Activated effector memory CD4-positive, alpha-beta T cell treated with Interleukin-2 at 50 U/mL for 16 hours (primary cell): ENCODE results near the gene CFAP46.
"Not testable (repeated sequence)": the region's sequence is repeated elsewhere in the genome, so short reads cannot be mapped to it uniquely, and the experiment has no call there.

Source experiments
- DNase-seq: peaks from one replicate; pipeline ENCODE4 v3.0.0-alpha.2; 2020

CFAP46 gene

DNA sequence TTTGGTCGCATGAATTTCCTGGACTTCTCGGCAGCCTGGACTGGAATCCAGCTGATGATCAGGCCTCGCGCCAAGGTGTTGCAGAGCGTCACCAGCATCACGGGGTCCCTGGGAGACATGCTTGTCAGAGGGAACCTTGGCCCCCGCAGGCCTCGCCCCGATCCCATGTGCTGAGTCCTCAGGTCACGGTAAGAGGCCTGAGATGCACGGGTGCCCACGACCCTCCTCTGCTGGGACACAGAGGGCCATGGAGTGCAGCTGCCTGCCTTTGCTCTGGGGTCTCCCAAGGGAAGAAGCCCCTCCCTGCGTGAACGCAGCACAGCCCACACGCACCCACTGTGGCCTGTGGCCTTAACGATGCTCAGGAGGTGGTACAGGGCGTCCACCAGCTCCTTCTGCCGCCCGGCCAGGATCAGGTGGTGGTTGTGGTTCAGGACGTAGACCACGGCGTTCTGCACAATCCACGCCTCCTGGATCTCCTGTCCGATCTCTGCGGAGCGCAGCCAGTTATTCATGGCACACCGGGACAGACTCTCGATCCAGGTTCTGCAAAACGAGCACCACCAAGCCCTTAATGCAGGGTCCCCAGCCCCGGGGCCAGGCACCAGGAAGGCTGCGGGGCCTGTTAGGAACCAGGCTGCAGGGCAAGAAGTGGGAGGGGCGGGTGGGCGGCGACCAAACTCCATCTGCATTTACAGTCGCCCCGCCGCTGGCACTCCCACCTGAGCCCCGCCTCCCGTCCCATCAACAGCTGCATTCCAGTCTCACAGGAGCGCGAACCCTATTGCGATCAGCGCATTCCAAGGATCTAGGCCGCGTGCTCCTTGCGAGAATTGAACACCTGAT, 29.4 kb downstream of the CFAP46 start:
- no peak for DNase-seq

DNA sequence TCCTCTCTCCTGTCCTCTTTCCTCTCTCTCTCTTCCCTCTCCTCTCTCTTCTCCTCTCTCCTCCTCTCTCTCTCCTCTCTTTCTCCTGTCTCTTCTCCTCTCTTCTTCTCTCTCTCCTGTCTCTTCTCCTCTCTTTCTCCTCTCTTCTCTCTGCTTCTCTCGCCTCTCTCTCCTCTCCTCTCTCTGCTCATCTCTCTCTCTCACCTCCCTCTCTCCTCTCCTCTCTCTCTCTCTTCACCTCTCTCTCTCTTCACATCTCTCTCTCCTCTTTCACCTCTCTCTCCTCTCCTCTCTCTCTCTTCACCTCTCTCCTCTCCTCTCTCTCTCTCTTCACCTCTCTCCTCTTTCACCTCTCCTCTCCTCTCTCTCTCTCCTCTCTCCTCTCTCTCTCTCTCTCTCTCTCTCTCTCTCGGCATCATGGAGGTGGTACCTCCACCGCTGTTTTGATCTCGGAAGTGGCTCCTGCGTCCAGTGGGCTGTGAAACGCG, 30.1 kb downstream of the CFAP46 start:
- DNase-seq = no peak

- DNase-seq = no peak
Observed at GRCh38 chr10:132911786-132912097, 30.6 kb downstream of the CFAP46 start.

DNA sequence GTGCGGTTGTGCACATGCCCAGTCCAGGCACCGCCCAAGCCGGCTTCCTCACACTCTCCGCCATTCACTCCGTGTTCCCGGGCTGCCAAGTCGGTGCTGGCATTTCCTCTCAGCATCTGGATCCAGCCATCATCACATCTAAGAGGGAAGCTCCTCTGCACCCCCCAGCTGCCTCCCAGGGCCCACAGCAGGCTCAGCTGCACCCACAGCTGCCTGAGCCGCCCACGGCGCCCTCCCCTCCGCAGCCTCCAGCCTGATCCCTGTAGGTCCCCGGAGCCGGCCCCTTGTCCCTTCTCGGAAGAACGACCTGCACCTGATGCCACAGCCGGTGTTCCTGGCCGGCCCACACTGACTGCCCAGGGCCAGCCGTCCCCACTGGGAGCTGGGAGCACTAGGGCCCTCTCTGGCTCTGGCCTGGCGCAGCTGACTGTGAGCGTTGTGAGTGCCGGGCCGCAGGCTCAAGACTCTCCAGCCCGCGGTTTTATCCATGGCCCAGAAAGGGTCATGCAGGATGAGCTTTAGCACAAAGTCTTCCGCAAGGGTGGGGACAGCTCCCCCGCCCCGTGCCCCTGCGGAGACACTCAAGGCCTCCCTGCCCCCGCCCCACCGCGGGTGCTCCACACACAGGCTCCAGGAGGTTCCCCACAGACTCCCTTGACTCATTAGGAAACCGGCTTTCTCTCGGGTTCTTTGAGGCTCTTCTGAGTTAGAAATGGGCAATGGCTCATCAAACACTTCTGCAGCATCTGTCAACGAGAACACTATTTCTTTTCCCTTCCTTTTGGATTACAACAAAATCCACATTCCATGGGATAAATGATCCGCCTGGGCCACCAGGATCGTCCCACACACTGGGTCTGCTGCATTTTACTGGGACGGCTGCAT, 31.2 kb downstream of the CFAP46 start:
- DNase-seq = no peak

- DNase-seq = no peak
Observed at GRCh38 chr10:132910186-132910880, 32.0 kb downstream of the CFAP46 start.

- no peak for DNase-seq
Observed at GRCh38 chr10:132909491-132910071, 32.8 kb downstream of the CFAP46 start.

- DNase-seq = no peak
Observed at GRCh38 chr10:132908621-132909295, 33.6 kb downstream of the CFAP46 start.

- no peak for DNase-seq
Observed at GRCh38 chr10:132907821-132908620, 34.3 kb downstream of the CFAP46 start.

- DNase-seq = no peak
Observed at GRCh38 chr10:132906836-132907235, 35.5 kb downstream of the CFAP46 start.

- no peak for DNase-seq
Observed at GRCh38 chr10:132906106-132906505, 36.3 kb downstream of the CFAP46 start.

DNA sequence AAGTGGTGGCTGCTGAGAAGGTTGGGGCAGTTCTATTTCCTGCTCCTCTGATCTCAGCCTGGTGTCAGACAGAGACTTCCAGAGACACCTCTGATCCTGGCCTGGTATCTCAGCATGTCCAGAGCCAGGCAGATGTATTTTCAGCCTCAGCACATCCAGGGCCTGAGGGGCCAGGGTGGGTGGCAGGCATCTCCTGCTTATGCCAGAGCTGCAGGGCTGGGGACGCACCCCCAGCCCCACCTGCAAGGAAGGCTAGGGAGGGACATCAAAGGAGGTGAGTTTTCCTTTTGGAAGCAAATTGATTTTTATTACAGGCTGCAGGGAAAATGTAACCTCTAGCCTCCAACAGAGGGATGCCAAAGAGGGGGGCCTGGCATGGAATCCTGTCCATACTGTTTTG, 36.7 kb downstream of the CFAP46 start:
- DNase-seq = no peak

- no peak for DNase-seq
Observed at GRCh38 chr10:132904814-132905649, 37.3 kb downstream of the CFAP46 start.

- DNase-seq = no peak
Observed at GRCh38 chr10:132904181-132904813, 38.1 kb downstream of the CFAP46 start.

DNA sequence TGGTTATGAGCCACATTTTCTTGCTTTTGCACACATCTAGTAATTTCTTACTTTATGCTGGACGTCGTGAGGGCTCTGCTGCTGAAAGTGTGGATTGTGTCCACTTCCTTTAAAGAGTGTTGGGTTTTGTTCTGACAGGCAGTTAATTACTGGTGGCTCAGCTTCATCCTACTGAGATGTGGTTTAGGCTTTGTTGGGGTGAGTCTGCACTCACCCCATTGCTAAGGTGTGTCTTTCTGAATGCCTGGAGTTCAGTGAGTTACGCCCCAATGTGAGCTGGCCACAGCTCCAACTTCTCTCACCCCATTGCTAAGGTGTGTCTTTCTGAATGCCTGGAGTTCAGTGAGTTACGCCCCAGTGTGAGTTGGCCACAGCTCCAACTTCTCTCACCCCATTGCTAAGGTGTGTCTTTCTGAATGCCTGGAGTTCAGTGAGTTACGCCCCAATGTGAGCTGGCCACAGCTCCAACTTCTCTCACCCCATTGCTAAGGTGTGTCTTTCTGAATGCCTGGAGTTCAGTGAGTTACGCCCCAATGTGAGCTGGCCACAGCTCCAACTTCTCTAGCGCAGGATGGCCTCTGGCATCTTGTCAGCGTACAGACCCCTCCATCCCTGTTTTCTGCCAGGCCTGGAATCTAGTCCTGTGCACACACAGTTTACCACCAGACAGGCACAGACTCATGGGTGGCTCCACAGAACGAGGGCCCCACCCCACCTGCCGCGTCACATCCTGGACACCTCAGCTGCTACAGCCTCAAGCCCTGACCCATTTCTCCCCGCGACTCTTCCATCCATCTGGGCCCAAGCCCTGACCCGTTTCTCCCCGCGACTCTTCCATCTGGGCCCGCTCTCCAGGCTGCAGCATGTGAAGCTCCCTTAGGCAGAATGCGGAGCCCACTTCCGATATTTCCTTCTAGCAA, 39.5 kb downstream of the CFAP46 start:
- DNase-seq = not testable (repeated sequence)

- DNase-seq = no peak
Observed at GRCh38 chr10:132901351-132901750, 41.0 kb downstream of the CFAP46 start.

DNA sequence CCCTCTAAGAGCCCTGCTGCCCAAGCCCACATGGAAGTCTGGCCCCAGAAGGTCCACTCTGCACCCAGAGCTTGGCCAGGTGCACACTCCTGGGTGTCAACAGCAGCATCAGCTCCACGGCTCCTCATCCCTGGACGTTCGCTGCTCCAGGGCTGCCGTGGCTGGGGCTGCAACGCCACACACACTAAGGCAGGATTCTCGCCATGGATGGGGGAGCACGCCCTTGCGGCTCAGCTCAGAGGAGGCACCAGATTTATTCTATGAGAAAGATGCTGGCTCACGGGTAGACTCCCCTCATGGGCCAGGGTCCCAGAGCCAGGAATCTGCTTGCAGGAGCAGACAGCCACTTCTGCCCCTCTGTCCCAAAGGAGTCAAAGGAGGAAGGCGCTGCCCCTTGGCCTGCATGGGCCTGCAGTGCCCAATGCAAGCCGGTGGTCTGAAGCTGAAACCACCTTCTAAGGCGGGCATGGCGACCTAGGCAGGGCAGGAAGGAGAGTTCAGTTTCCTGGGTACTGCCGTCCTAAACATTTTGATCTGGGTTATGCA, 42.1 kb downstream of the CFAP46 start:
- no peak for DNase-seq

DNA sequence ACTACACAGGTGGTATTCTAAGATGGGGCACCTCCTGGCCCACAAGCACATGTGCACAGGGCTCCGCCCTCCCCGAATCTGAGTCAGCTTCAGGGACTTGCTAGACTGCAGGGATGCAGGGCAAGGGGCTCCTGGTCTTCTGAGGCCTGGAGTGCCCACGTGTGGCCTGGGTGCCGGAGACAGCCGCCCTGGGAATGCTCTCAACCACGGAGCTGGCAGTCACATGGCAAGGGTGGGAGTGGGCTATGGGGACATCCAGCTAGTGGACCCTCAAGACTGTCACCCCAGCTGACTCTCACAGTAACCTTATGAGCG, 42.7 kb downstream of the CFAP46 start:
- no peak for DNase-seq

GRCh38 chr10:132899054-132899750, 43.2 kb downstream of the CFAP46 start:
- no peak for DNase-seq
